ENCODE results near the gene SDR9C7.
"Not testable (repeated sequence)": the region's sequence is repeated elsewhere in the genome, so short reads cannot be mapped to it uniquely, and the experiment has no call there.

SDR9C7 gene

GRCh38 chr12:56914256-56914655, 20.0 kb downstream of the SDR9C7 start:
- DNase-seq, result no peak

- not testable (repeated sequence) for DNase-seq
Observed at GRCh38 chr12:56909403-56909802, 24.8 kb downstream of the SDR9C7 start.

- no peak for DNase-seq
Observed at GRCh38 chr12:56908136-56908535, 26.1 kb downstream of the SDR9C7 start.

- DNase-seq, result no peak
Observed at GRCh38 chr12:56905852-56906251, 28.4 kb downstream of the SDR9C7 start.

GRCh38 chr12:56903374-56903773, 30.8 kb downstream of the SDR9C7 start:
- no peak for DNase-seq

GRCh38 chr12:56901313-56901712, 32.9 kb downstream of the SDR9C7 start:
- DNase-seq, result not testable (repeated sequence)

- DNase-seq, result no peak
Observed at GRCh38 chr12:56900583-56900982, 33.6 kb downstream of the SDR9C7 start.

GRCh38 chr12:56898938-56899337, 35.3 kb downstream of the SDR9C7 start:
- DNase-seq, result no peak

GRCh38 chr12:56897844-56898361, 36.3 kb downstream of the SDR9C7 start:
- DNase-seq, result no peak

- DNase-seq, result no peak
Observed at GRCh38 chr12:56896082-56896481, 38.1 kb downstream of the SDR9C7 start.

GRCh38 chr12:56894698-56895368, 39.4 kb downstream of the SDR9C7 start:
- no peak for DNase-seq

GRCh38 chr12:56891885-56892284, 42.3 kb downstream of the SDR9C7 start:
- not testable (repeated sequence) for DNase-seq

- no peak for DNase-seq
Observed at GRCh38 chr12:56886319-56886718, 47.9 kb downstream of the SDR9C7 start.

- no peak for DNase-seq
Observed at GRCh38 chr12:56885316-56885715, 48.9 kb downstream of the SDR9C7 start.

- no peak for DNase-seq
Observed at GRCh38 chr12:56884421-56884820, 49.8 kb downstream of the SDR9C7 start.

GRCh38 chr12:56882407-56882806, 51.8 kb downstream of the SDR9C7 start:
- not testable (repeated sequence) for DNase-seq

- no peak for DNase-seq
Observed at GRCh38 chr12:56880125-56880992, 53.8 kb downstream of the SDR9C7 start.

- DNase-seq, result not testable (repeated sequence)
Observed at GRCh38 chr12:56879240-56880124, 54.7 kb downstream of the SDR9C7 start.

GRCh38 chr12:56878010-56878339, 56.2 kb downstream of the SDR9C7 start:
- no peak for DNase-seq

- no peak for DNase-seq
Observed at GRCh38 chr12:56877195-56878009, 56.8 kb downstream of the SDR9C7 start.

GRCh38 chr12:56874821-56875220, 59.4 kb downstream of the SDR9C7 start:
- DNase-seq, result no peak

- no peak for DNase-seq
Observed at GRCh38 chr12:56873382-56873781, 60.8 kb downstream of the SDR9C7 start.

Data from NCI-H1105 (cell line).